Stimulated activated CD4-positive, alpha-beta T cell treated with anti-CD3 and anti-CD28 coated beads, Interleukin-1b, Interleukin-23, amount 100 ng/mL, for 1 hour (primary cell): ENCODE measurements around the gene TRIM29.
"Not testable (repeated sequence)": the region's sequence is repeated elsewhere in the genome, so short reads cannot be mapped to it uniquely, and the experiment has no call there.

Experiments
- DNase-seq, 2 donors: peaks; one replicate each; pipeline ENCODE4 v3.0.0-alpha.2; 2020; ENCODE audit warnings: low read depth in 2 of 2

Gene TRIM29

DNA sequence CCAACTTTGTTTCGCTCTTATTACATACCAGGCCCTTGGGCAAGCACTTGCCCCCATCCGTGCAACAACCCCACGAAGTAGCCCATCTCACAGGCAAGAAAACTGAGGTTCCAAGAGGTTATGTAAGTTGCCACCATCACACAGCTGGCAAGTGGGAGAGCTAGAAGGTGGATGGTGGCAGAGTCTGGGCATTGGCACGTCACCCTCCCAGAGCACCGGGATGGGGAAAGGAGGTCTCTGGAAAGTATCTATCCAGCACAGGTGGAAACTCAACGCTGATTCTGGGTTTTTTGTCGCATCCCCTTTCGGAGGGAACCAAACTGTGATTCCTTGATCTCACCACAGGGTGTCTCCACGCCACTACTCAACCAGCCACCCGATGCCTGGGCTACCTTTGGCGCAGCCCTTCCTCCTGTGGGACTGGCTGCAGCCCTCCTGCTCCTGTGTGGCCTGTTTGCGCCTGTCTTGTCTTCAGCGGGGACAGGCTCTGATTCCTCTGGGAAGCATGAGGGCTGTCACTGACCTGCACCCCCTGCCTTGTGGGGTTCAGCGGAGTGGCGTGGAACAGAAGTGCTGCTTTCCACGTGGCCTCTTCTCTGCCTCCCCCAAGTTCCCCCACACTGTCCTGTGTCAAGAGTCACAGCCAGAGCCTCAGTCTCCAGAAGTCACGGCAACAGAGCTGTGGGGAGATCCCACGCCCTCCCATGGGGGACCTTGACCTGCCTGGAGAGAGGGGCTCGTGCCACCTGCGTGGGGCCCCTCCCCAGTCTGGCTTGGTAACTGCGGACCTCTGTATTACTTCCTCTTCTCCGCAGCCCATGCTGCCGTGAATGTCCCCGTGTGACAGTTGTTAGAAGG lies 34.4 kb upstream of the TRIM29 start:
- DNase-seq, result no peak

DNA sequence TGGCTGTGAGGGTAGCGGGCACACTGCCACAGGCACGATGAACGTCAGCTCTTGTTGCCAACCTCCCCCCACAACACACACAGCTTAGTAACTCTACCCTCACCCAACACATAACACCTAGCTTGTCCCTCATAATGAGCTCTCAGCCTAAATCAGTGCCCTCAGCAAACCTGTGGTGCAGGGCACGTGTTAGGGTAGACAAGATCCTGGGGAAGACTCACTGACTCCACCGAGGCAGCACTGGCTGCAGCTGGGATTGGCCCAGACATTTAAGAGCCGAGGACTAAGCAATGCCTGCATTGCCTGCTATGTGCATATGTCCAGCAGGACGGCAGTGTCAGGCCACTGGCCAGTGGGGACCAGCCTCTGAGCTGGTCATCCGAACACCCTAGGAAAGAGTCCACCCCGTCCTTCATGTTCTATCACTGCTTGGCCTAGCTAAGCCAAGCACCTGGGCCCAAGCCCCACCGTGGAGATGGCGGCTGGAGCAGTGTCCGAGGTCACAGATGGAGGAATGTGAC lies 32.9 kb upstream of the TRIM29 start:
- no peak for DNase-seq

DNA sequence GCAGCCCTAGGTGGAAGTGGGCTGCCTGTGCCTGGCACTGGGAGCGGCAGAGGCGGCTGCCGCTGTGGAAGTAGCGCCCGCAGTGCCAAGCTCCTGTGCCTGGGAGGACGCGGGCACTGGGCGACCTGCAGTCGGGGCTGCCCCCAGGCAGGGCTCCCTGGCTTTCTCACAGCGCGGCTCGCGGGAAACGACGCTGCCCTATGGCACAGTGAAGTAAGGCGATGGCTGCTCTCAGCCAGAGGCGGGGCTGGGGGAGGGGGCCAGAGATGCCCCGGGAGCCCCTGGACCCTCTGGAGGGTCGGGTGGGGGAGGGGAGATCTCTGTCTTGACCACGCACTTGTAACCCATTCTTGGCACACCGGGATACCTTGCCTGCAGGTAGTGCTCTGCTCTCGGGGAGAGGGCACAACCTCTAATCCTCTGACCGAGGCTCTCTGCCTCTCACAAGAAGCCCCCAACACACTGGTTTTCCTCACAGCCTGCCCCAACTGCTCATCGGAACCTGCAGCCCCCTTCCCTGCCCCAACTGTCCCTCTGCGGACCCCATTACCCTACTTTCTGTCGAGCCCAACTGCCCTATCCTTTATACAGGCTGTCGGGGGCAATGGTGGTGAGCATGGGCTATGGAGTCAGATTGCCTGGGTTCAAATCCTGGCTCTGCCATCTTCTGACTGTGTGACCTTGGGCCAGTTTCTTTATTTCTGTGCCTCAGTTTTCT lies 32.2 kb upstream of the TRIM29 start:
- no peak for DNase-seq

DNA sequence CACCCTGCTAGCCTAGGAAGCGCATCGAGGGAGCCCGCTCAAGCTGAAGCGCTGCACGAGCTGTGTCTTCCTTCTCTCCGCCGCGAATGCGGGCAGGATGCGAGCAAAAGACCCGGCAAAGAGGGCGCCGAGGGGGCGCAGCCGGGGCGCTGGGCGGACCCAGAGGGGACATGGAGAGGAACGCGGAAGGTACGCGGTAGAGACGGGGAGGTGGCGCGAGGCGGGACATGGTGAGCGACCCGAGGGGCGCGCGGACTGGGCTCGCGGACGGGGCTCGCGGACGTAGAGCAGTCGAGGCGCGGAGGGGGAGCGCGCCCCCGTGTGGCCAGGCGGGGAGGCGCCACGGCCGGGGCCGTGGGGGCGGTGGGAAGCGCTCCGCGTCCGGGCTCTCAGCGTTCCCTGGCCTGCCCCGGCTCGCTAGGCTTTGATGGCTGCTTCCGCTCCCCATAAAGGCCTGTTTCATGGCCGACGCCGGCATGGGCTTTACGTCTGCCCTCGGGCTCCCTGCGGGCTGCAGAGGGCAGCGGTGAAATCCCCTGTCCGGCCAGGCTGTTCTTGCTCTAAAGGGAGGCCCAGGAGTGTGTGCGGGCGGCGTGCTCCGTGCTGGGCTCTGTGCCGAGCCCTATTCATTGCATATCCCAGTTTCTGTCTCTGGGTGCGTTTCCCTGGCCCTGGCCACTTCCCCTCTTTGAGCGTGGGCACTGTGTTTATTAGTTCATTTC lies 31.2 kb upstream of the TRIM29 start:
- DNase-seq, result peak in 1 of 2 donors; percentile 36

DNA sequence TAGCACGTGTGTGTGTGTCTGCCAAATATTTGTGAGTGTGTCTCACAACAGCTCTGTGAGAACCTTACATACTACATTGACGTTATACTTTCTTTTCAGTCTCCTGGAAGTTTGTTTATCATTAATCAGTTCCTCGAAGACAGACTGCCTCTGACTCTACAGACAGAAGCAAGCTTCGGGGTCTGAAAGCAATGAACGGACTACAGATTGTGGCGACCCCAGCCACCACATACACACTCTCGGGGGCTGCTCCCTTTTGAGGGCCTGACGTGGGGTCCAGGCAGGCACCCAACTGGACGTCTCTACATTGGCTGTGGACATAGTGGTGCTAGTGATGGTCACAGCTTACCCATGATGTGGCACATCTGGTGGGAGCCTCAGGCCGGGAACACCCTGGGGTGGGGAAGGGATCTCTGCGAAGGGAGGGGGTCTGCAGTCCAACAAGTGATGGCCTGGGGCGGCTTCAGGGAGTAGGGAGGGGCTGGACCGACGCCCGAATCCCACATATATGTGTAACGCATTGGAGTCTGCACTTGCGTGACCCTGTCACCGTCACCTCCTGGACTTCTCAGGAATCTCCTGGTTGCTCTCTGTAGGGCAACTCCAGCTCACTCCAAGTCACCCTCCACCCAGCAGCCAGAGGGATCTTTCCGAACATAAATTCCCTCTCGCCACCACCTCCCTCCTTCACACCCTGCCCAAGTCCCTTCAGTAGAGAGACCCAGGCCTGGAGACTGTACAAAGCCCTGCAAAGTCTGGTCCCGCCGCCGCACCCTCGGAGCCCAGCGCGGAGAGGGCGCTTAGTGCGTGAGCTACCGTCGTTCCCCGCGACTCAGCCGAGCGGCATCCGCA lies 30.4 kb upstream of the TRIM29 start:
- no peak for DNase-seq

DNA sequence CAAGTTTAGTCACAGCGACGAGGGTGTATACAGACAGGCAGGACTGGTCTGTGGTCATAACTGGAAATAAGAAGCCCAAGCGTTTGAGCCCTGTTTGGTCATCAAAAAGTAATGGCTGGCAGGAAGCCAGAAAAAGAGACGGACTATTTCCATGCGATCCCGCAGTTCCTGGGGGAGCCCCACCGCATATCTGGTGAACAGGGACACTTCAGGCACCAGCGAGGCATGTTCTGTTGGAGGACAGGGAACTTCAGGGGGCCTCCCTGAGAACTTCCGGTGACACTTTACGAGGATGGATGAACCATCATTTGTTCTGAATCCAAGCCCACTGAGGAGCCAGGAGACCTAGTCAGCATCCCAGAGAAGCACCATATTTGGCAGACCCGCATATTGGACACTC lies 29.7 kb upstream of the TRIM29 start:
- no peak for DNase-seq

DNA sequence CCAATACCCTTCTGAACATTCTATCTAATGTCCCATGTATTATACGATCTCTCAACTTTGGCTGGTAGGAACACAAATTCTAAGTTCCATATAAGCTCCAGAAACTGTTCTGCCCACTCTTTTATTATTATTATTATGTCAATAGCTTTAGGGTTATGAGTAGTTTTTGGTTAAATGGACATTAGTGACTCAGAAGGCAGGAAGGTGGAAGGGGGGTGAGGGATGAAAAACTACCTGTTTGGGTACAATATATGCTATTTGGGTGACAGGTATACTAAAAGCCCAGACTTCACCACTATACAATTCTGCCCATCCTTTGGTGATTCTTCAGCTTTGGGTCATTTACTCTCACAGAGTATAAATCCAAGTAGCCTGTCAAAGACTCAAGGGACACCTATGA lies 22.5 kb upstream of the TRIM29 start:
- no peak for DNase-seq

DNA sequence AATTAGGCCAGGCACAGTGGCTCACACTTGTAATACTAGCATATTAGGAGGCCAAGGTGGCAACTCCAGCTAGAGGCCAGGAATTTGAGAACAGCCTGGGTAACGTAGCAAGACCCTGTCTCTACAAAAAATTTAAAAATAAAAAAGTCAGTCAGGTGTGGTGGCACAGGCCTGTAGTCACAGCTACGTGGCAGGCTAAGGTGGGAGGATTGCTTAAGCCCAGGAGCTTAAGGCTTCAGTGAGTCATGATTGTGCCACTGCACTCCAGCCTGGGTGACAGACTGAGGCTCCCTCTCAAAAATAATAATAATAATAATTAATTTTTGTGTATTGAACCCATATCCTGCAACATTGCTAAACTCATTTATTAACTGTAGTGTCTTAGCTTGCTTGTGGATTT lies 15.3 kb upstream of the TRIM29 start:
- no peak for DNase-seq

DNA sequence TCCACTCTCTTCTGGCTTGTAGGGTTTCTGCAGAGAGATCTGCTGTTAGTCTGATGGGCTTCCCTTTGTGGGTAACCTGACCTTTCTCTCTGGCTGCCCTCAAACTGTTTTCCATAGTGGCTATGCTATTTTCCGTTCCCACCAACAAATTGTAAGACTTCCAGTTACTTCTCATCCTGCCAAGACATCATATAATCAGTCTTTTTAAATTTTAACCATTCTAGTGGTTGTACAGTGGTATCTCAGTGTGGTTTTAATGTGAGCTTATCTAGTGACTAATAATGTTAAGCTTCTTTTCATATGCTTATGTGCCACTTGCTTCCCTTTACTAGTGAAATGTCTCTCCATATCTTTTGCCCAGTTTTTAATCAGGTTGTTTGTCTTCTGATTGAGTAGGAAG lies 13.6 kb upstream of the TRIM29 start:
- no peak for DNase-seq

DNA sequence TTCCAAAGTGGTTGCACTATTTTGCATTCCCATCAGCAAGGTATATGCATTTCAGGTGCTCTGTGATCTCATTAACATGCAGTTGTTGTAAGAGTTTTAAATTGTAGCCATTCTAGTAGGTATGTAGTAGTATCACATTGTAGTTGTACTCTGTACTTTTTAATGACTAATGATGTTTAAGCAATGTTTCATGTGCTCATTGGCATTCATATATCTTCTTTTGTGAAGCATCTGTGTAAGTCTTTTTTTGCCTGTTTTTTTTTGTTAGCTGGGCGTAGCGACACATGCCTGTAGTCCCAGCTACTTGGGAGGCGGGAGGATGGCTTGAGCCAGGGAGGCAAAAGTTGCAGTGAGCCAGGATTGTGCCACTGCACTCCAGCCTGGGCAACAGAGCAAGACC lies 11.3 kb upstream of the TRIM29 start:
- DNase-seq, result no peak

DNA sequence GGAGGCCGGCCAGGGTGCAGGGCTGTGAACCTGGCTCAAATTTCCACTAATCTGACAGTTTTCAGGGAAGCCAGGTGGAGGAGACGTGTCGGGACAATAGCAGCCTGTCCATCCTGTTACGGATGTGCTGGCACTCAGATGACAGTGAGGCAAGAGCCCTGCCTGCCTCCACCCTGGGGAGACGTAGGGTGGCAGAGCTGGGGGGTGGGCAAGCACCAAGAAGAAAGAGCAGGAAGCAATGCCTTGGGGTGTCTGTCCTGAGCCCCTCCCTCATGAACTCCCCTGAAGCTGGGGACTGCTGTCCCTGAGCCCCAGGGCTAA lies 10.0 kb upstream of the TRIM29 start:
- DNase-seq, result no peak

DNA sequence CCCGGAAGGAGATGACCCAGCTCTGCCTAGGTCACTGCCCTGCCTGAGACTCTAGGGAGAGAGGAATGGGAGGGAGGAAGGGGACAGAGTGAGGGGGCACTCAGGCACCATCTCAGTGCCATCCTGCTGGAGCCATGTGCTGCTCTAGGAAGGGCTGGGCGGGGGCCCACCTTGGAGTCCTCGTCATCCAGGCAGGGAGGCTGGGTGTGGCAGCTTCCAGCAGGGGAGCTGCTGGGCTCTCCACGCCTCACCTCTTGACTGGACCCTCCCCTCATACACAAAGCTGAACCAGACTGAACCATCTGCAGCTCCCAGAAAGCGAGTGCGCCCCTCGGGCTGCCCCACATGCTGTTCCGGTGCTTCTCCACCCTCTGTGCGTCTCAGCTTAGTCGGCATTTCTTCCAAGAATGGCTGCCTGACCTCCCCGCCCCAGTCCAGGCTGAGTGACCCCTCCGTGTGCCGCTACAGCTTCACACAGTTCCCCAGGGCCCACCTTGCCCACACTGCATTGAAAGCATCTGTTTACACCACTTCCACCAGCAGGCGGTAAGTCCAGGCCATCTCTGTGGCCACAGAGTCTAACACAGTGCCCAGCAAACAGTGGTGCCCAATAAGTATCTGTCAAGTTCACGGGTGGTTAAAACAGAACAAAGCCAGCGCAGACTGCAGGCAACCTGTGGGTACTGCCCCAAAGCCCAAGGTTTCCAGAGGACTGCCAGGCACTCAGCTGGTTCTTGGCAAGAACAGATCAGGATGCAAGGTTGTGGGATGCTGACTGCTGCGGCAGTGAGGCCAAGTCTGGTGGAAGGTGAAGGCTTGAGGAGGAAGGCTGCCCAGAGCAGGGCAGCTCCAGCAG lies 9.4 kb upstream of the TRIM29 start:
- DNase-seq, result no peak

DNA sequence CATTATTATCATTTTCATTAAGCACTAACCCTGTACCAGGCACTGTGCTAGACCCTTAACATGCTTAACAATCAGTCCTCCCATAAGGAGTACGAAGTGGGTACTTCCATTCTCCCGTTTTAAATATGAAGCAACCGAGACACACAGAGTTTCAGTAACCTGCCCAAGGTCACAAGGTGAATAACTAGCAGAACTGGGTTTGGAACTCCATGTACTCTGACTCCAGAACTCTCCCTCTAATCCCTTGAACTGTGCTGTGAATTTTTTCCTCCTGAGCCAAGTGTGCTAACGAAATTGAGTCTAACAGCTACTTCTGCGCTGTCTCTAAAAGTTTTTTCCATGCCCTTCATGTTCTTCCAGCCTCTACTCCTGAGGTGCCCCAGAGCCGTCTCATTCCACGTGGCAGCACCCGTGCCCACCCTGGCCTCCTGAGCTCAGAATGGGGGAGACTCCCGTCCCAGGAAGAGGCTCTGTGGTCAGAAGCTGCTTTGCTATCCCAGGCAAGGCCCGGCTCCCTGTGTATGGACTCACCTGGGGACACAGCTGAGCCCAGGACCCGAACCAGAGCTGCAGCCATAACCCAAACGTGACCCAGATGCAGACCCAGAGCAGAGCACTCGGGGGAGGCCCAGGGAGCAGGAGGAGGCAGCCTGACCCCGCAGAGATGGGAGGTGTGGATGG lies 8.6 kb upstream of the TRIM29 start:
- DNase-seq, result no peak

DNA sequence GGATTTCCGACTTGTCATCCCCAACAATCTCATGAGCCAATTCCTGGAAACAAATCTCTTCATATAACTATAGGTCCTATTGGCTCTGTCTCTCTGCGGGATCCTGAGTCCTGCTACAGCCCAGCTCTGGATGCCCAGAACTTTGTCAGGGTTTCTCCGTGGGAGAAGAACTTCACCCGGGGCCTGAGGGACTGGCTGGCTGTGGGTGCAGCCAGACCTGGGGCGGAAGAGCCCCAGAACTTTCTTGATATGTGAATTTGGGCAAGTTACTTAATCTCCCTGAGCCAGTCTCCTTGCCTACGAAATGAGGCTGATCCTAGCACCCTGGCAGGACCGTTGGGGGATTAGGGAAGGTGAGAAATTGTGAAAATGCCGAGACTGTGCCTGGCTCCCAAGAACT lies 6.6 kb upstream of the TRIM29 start:
- no peak for DNase-seq

DNA sequence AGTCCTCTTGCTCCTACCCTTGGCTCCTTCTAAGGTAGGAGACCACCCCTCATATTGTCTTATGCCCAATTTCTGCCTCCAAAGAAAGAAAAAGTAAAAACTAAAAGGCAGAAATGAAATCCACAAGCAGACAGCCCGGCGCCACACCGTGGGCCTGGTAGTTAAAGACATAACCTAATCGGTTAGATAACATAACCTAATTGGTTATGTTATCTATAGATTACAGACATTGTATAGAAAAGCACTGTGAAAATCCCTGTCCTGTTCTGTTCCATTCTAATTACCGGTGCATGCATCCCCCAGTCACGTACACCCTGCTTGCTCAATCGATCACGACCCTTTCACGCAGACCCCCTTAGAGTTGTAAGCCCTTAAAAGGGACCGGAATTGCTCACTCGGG lies 5.6 kb upstream of the TRIM29 start:
- DNase-seq, result not testable (repeated sequence)

DNA sequence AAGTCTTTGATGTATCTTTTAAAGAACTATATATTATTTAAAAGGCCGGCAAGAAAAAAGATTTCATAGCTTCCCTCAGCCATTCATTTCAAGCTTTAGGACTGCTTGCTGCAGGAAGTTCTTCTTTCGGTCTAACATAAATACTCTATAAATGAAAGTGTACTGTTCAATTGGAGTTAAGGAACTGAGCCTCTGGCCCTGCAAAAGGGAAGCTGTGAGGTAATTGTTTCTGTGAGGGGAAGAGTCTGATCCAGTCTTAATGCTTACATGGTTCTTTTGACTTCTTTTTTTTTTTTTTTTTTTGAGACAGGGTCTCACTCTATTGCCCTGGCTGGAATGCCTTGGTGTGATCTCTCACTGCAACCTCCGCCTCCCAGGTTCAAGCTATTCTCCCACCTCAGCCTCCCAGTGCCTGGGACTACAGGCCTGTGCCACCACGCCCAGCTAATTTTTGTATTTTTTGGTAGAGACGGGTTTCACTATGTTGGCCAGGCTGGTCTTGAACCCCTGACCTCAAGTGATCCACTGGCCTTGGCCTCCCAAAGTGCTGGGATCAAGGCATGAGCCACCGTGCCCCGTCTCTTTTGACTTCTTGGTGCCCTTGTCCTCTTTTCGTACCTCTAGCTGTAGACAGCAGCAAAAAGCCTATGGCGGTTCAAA lies 4.7 kb upstream of the TRIM29 start:
- DNase-seq, result no peak

DNA sequence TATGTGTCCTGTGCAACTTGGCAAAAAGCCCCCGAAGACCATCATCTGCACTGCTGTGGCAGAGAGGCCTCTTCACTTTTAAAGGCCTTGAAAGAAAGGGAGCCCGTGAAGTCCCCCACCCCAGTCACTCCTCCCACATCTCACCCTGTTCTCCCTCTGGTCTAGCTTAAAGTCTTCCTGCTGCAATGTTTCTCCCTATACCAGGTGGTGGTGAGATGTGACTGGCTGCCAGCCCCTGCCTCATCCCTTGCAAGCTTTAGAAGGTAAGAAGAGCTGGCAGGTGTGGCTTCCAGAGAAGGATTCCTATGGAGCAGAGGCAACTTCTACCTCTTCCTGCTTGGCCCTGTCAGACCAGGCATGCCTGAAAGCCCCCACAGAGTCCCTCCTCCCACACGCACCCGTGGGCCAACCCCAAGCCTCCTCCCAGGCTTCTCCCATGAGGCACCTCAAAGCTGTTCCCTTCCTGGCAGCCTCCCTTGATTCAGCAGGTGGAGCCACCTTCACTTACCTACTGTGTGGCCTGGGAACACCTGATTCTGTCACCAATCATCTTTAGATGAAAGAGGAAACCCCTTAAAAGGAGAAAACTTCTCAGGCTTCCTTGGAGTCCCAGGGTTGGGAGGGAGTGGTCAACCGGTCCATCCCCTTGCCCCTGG lies 4.0 kb upstream of the TRIM29 start:
- no peak for DNase-seq

DNA sequence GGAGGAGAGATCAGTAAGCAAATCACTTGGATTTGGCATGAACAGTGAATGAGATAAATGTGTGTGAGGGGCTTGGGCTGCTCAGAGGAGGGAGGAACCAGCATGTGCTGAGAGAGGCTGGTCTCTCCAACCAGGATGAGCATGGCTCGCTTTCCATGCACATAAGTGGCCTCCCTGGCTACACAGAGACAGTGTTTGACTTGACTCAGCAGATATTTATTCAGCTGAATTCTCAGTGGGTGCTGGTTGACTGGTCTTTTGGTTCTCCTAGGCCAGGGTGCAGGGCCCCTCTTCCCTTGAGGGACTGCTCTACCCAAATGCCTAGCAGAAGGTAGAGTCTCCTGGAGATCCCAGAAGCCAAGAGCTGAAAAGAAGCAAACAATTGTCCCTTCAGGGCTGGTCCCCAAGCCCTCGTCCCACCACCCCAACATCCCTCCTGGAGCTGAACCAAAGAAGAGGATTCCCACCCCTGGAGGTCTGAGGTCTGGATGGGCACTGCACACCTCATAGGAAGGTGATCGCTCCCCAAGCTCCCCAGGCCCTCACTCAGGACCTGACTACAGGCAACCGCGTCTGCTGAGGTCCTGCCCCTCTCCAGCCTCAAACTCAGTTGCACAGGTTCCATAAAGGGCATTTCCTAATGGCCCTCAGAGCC lies 3.3 kb upstream of the TRIM29 start:
- DNase-seq, result no peak
